Breast epithelium (tissue), 3 donors: ENCODE results near the gene ZNF691.

ENCODE experiments used
- POLR2A ChIP-seq: fragments of 450-650 bp; IDR thresholded peaks from one replicate; pipeline ENCODE4 v1.6.1; 2016; ENCODE audit warnings: antibody characterized with exemption, mild to moderate bottlenecking, moderate library complexity
- TF ChIP-seq, protein P1 (sequence below), 3 donors: fragments of 450-650 bp; IDR thresholded peaks; one replicate each; pipeline ENCODE4 v1.5.1; 2016 to 2017; ENCODE audit warnings: antibody characterized with exemption in 3 of 3, mild to moderate bottlenecking in 3 of 3, moderate library complexity in 3 of 3

DNA sequence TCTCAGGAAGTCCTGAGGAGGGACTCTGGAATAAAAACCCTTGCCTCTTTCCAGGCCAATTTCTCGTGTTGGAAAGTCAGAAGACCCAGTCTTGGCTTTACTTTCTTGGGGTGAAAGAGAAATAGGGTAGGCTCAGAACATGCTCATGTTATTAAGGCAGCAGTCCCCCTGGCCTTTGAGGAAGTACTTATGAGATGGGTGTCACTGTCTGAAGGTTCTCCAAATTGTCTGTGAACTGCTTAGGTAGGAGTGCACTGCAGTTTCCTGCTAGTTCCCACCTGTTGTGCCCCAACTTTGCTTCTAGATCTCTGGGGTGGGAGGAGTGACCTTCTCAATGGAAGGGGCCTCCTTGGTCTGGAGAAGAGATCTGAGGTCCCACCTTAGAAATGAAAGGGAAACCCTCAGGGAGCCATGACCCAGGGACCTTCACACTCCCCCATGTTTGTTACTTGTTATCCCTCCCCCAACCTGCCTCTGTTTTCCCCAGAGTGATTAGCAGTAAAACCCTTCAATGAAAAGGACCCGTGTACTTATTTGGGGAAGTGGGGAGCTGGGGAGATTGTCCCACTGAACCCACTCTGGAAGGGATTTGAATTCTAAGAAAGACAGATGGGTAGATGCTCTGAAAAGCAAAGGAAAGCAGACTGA lies 5.7 kb downstream of the ZNF691 start:
- TF ChIP-seq, protein P1, sequence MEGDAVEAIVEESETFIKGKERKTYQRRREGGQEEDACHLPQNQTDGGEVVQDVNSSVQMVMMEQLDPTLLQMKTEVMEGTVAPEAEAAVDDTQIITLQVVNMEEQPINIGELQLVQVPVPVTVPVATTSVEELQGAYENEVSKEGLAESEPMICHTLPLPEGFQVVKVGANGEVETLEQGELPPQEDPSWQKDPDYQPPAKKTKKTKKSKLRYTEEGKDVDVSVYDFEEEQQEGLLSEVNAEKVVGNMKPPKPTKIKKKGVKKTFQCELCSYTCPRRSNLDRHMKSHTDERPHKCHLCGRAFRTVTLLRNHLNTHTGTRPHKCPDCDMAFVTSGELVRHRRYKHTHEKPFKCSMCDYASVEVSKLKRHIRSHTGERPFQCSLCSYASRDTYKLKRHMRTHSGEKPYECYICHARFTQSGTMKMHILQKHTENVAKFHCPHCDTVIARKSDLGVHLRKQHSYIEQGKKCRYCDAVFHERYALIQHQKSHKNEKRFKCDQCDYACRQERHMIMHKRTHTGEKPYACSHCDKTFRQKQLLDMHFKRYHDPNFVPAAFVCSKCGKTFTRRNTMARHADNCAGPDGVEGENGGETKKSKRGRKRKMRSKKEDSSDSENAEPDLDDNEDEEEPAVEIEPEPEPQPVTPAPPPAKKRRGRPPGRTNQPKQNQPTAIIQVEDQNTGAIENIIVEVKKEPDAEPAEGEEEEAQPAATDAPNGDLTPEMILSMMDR (IDR thresholded peaks at IDR 0.05) = no peak
- TF ChIP-seq POLR2A = no peak
